Measurements from ENCODE around the gene COX18. TPM values are rescaled to one million over a fixed set of nuclear protein-coding genes. Genes with fewer than 3 reads are reported as not detected.

The COX18 gene
- total RNA-seq, 2 experiments from 2014 or later: 5.2 to 6.3 TPM

DNA sequence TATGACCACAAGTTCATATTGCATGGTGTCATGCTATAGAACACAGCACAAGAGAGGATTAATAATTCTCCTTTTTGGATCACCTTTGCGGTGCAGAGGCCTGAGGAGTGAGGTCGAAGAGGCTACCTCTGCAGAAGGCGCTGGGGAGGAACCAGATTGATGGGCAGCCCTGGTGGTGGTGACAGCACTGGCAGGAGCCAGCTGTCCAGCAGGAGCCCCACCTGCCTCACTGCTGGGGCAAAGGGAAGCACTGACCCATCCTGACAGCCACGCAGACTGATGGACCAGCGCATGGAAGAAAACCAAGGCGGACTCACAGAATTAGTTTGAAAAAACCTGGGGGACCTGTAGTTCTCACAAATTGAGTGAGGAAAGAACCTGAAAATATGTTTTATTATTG lies 50.9 kb downstream of the COX18 start:
- no peaks in the 10 kb centered on the region for H3K36me3 Mint-ChIP-seq (ENCODE audit: low read depth)
- POLR2A ChIA-PET: no interaction called here

DNA sequence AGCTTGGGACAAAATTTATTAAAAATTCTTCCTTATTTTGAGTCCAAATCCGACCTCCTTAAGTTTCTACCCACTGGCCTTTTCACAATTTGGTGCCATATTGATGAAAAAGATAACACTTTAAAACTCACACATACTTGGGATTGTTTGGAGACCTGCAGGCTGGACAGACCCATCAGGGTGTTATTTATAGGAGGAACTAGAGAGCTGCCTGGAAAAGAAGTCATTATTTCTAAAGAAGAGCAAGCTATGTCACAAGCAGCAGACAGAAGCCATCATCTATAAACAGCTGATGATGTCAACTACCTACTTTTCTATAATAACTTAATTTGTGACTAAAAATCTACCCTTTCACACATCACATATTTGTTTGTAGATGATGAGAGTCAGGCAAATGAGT lies 56.2 kb downstream of the COX18 start:
- no peaks in the 10 kb centered on the region for H3K4me1 Mint-ChIP-seq (ENCODE audit: low read depth)
- intact Hi-C loops (cut with DNase I, micrococcal nuclease): no loop called here

More for the DNA sequence above, 50.9 kb downstream of the COX18 start:
- intact Hi-C loops (cut with DNase I, micrococcal nuclease): loop anchor here in 1 of 2 experiments (5.0 kb wide), 1 partner anchor 316 kb away; no protein-coding TSS in a partner anchor
- H3K27ac ChIP-seq (ENCODE audit: low read depth in 1 of 2, low read length in 2 of 2): no peak overlapping the region
- no peak overlapping the region for H3K27ac Mint-ChIP-seq
- no peak for DNase-seq
- no peaks in the 10 kb centered on the region for H3K4me1 Mint-ChIP-seq (ENCODE audit: low read depth)
- no peak overlapping the region for H3K4me3 Mint-ChIP-seq
- no peaks in the 10 kb centered on the region for H3K9me3 Mint-ChIP-seq
- H3K4me3 ChIP-seq (ENCODE audit: low read length): no peak overlapping the region
- ATAC-seq (ENCODE audit: poor library complexity): no peak
- H3K4me1 ChIP-seq (ENCODE audit: insufficient read depth, low read length): no peaks in the 10 kb centered on the region
- no peaks in the 10 kb centered on the region for H3K9me3 ChIP-seq (ENCODE audit: control insufficient read depth in 1 of 2, insufficient read depth in 1 of 2, low read length in 2 of 2)
- CTCF ChIA-PET: no interaction called here
- peaks cover 0 to 2% of the 10 kb centered on the region in 2 experiments for H3K27me3 ChIP-seq (ENCODE audit: control insufficient read depth in 1 of 2, insufficient read depth in 2 of 2, low read length in 2 of 2)
- TF ChIP-seq CTCF (IDR thresholded peaks at IDR 0.05): no peak
- no peaks in the 10 kb centered on the region for H3K27me3 Mint-ChIP-seq
- no peaks in the 10 kb centered on the region for H3K36me3 ChIP-seq (ENCODE audit: insufficient read depth, low read length)

GRCh38 chr4:73012673-73013072 lies 56.8 kb downstream of the COX18 start:
- no peaks in the 10 kb centered on the region for H3K4me1 Mint-ChIP-seq (ENCODE audit: low read depth)
- ATAC-seq (ENCODE audit: poor library complexity) (no peak), DNase-seq (no peak)
- no peak overlapping the region for H3K4me3 Mint-ChIP-seq
- Histone ChIP-seq H3K27me3 (ENCODE audit: control insufficient read depth in 1 of 2, insufficient read depth in 2 of 2, low read length in 2 of 2) (peaks cover 0 to 6% of the 10 kb centered on the region in 2 experiments), H3K4me1 (ENCODE audit: insufficient read depth, low read length) (no peaks in the 10 kb centered on the region), H3K27ac (ENCODE audit: low read depth in 1 of 2, low read length in 2 of 2) (no peak overlapping the region), H3K4me3 (ENCODE audit: low read length) (no peak overlapping the region), H3K36me3 (ENCODE audit: insufficient read depth, low read length) (no peaks in the 10 kb centered on the region), H3K9me3 (ENCODE audit: control insufficient read depth in 1 of 2, insufficient read depth in 1 of 2, low read length in 2 of 2) (peaks cover 14 to 23% of the 10 kb centered on the region in 2 experiments)
- TF ChIP-seq CTCF (IDR thresholded peaks at IDR 0.05): no peak
- intact Hi-C loops (cut with DNase I, micrococcal nuclease): no loop called here
- peaks cover 4% of the 10 kb centered on the region for H3K9me3 Mint-ChIP-seq
- no peaks in the 10 kb centered on the region for H3K36me3 Mint-ChIP-seq (ENCODE audit: low read depth)
- CTCF ChIA-PET: no interaction called here
- POLR2A ChIA-PET: no interaction called here
- no peak overlapping the region for H3K27ac Mint-ChIP-seq
- peaks cover 15% of the 10 kb centered on the region for H3K27me3 Mint-ChIP-seq

More for the DNA sequence above, 56.2 kb downstream of the COX18 start:
- Histone ChIP-seq H3K27me3 (ENCODE audit: control insufficient read depth in 1 of 2, insufficient read depth in 2 of 2, low read length in 2 of 2) (peaks cover 0 to 6% of the 10 kb centered on the region in 2 experiments), H3K4me3 (ENCODE audit: low read length) (no peak overlapping the region), H3K27ac (ENCODE audit: low read depth in 1 of 2, low read length in 2 of 2) (no peak overlapping the region), H3K4me1 (ENCODE audit: insufficient read depth, low read length) (no peaks in the 10 kb centered on the region), H3K36me3 (ENCODE audit: insufficient read depth, low read length) (no peaks in the 10 kb centered on the region), H3K9me3 (ENCODE audit: control insufficient read depth in 1 of 2, insufficient read depth in 1 of 2, low read length in 2 of 2) (peaks cover 14 to 23% of the 10 kb centered on the region in 2 experiments)
- no peak for TF ChIP-seq CTCF (IDR thresholded peaks at IDR 0.05)
- POLR2A ChIA-PET: no interaction called here
- Mint-ChIP-seq H3K27me3 (peaks cover 15% of the 10 kb centered on the region), H3K4me3 (no peak overlapping the region), H3K27ac (no peak overlapping the region), H3K9me3 (peaks cover 4% of the 10 kb centered on the region), H3K36me3 (ENCODE audit: low read depth) (no peaks in the 10 kb centered on the region)
- no peak for ATAC-seq (ENCODE audit: poor library complexity)
- CTCF ChIA-PET: no interaction called here
- no peak for DNase-seq

Data from CD4-positive, alpha-beta T cell (primary cell).